HCT116 (cell line): ENCODE data around the gene IQCN. TPM values are rescaled to one million over a fixed set of nuclear protein-coding genes. Genes with fewer than 3 reads are reported as not detected.

Experiments used
- ATAC-seq: fragments of 200-7000 bp; cut with Tn5 transposase; 2 replicates; pipeline ENCODE4 v1.9.1; 2020; ENCODE audit warnings: mild to moderate bottlenecking, moderate library complexity
- BruUV-seq: library from RNA; stranded (reverse); fragments of 400-500 nt; replicated peaks from 2 replicates; lab custom pipeline; 2021; lab: Mats Ljungman, UMichigan
- CTCF ChIA-PET: fragments of 300-600 bp; sonication (Branson Sonifier 250); formaldehyde crosslinking; loops from one replicate; lab custom pipeline; 2021; ENCODE audit warnings: antibody characterized with exemption; lab: Charles Lee
- POLR2A ChIA-PET: fragments of 300-600, 350-600 bp; sonication (Branson Sonifier 250); formaldehyde crosslinking; loops from one replicate; lab custom pipeline; 2021; ENCODE audit warnings: antibody characterized with exemption; lab: Charles Lee
- RAD21 ChIA-PET, 2 experiments: fragments of 300-600 bp; sonication (Branson Sonifier 250); formaldehyde crosslinking; loops; one replicate each; lab custom pipeline; 2023; ENCODE audit warnings: low total read pairs in 2 of 2; ENCODE audit not compliant: uncharacterized antibody in 2 of 2, unreplicated experiment in 2 of 2, low non-redundant PET in 1 of 2; lab: Charles Lee
- DNase-seq: peaks from one replicate; pipeline ENCODE4 v3.0.0-alpha.2; 2010; ENCODE audit warnings: low read depth, low spot score
- H2AFZ ChIP-seq: fragments of 200-600 bp; shearing (Covaris generic), sonication (generic); 2 replicates; pipeline ENCODE4 v1.6.1; 2017; ENCODE audit warnings: low read depth, mixed run types, mixed read lengths, antibody characterized with exemption, low read length; ENCODE audit not compliant: poor library complexity, severe bottlenecking
- H3K27ac ChIP-seq: 2 replicates; pipeline ENCODE4 v1.5.1; 2012; ENCODE audit warnings: low read depth, low read length
- H3K27me3 ChIP-seq: fragments of 200-600 bp; sonication (generic); 2 replicates; pipeline ENCODE4 v1.6.1; 2016; ENCODE audit warnings: mixed run types, low read length, mixed read lengths; ENCODE audit not compliant: insufficient read depth
- H3K36me3 ChIP-seq, 2 experiments: fragments of 200-500 bp in 1 of 2; fragments of 200-600 bp in 1 of 2; sonication (Bioruptor generic) in 1 of 2; sonication (generic) in 1 of 2; 2 replicates each; pipeline versions ENCODE4 v1.5.1 to v1.6.1; 2014 to 2016; ENCODE audit warnings: low read length in 2 of 2, inconsistent platforms in 1 of 2, mixed read lengths in 1 of 2, mixed run types in 1 of 2; ENCODE audit not compliant: insufficient read depth in 2 of 2, control insufficient read depth in 1 of 2
- H3K4me1 ChIP-seq, 2 experiments: fragments of 200-600 bp in 1 of 2; sonication (generic) in 1 of 2; 2 replicates each; pipeline versions ENCODE4 v1.5.1 to v1.6.1; 2012 to 2017; ENCODE audit warnings: low read length in 2 of 2, inconsistent platforms in 1 of 2, mild to moderate bottlenecking in 1 of 2, mixed read lengths in 1 of 2, mixed run types in 1 of 2, moderate library complexity in 1 of 2; ENCODE audit not compliant: insufficient read depth in 2 of 2, control insufficient read depth in 1 of 2
- H3K4me2 ChIP-seq: fragments of 200-600 bp; sonication (generic); 2 replicates; pipeline ENCODE4 v1.6.1; 2017; ENCODE audit warnings: mixed run types, low read length, mixed read lengths
- H3K4me3 ChIP-seq, 2 experiments: fragments of 200-600 bp in 1 of 2; sonication (generic) in 1 of 2; replicated peaks in 1 of 2; 2 replicates each; pipeline ENCODE4 v1.5.1; 2011 to 2016; ENCODE audit warnings: low read length in 2 of 2, control low read depth in 1 of 2, low read depth in 1 of 2, mild to moderate bottlenecking in 1 of 2, mixed read lengths in 1 of 2, mixed run types in 1 of 2
- H3K79me2 ChIP-seq: fragments of 200-600 bp; sonication (generic); 2 replicates; pipeline ENCODE4 v1.6.1; 2017; ENCODE audit warnings: mild to moderate bottlenecking, mixed run types, low read length, moderate library complexity, mixed read lengths; ENCODE audit not compliant: insufficient read depth
- H3K9ac ChIP-seq: fragments of 200-600 bp; sonication (generic); 2 replicates; pipeline ENCODE4 v1.6.1; 2016; ENCODE audit warnings: low read length, mixed read lengths
- H3K9me2 ChIP-seq: fragments of 200-600 bp; sonication (generic), shearing (Covaris generic); 2 replicates; pipeline ENCODE4 v1.6.1; 2017; ENCODE audit warnings: mixed run types, mild to moderate bottlenecking, moderate library complexity; ENCODE audit not compliant: insufficient read depth
- H3K9me3 ChIP-seq, 2 experiments: fragments of 200-500 bp in 1 of 2; fragments of 200-600 bp in 1 of 2; sonication (Bioruptor generic) in 1 of 2; sonication (generic) in 1 of 2; 2 replicates each; pipeline ENCODE4 v1.6.1; 2014 to 2017; ENCODE audit warnings: low read length in 2 of 2, mixed read lengths in 2 of 2, inconsistent platforms in 1 of 2, low read depth in 1 of 2, mild to moderate bottlenecking in 1 of 2, mixed run types in 1 of 2, moderate library complexity in 1 of 2; ENCODE audit not compliant: control insufficient read depth in 1 of 2, insufficient read depth in 1 of 2
- H4K20me1 ChIP-seq: fragments of 200-600 bp; sonication (generic), shearing (Covaris generic); 2 replicates; pipeline ENCODE4 v1.6.1; 2017; ENCODE audit warnings: mixed run types, mild to moderate bottlenecking, moderate library complexity; ENCODE audit not compliant: insufficient read depth
- CEBPB ChIP-seq: IDR thresholded peaks from 2 replicates; pipeline ENCODE4 v1.6.1; 2012; ENCODE audit warnings: low read depth
- EGR1 ChIP-seq: IDR thresholded peaks from 2 replicates; pipeline ENCODE4 v1.6.1; 2012; ENCODE audit warnings: low read depth
- JUND ChIP-seq: IDR thresholded peaks from 2 replicates; pipeline ENCODE4 v1.6.1; 2012
- POLR2A ChIP-seq: IDR thresholded peaks from 2 replicates; pipeline ENCODE4 v1.7.0; 2011; ENCODE audit warnings: borderline replicate concordance; ENCODE audit not compliant: insufficient read depth, insufficient read length; ENCODE audit errors: extremely low read depth
- SRF ChIP-seq: IDR thresholded peaks from 2 replicates; pipeline ENCODE4 v1.6.1; 2012; ENCODE audit warnings: low read depth
- YY1 ChIP-seq: IDR thresholded peaks from 2 replicates; pipeline ENCODE4 v1.6.1; 2011; ENCODE audit warnings: low read length, low read depth, moderate library complexity, mild to moderate bottlenecking; ENCODE audit not compliant: insufficient replicate concordance; ENCODE audit errors: extremely low read depth
- ZBTB33 ChIP-seq: IDR thresholded peaks from 2 replicates; pipeline ENCODE4 v1.6.1; 2011; ENCODE audit warnings: mild to moderate bottlenecking, low read length, moderate library complexity; ENCODE audit not compliant: insufficient replicate concordance; ENCODE audit errors: extremely low read depth
- ZFX ChIP-seq: fragments of 450-650 bp; IDR thresholded peaks from 2 replicates; pipeline ENCODE4 v1.6.1; 2017
- intact Hi-C: fragments of 100-400 bp; cut with micrococcal nuclease; formaldehyde crosslinking; loops from 2 replicates; pipeline ENCODE4 v1.10.0; 2022
- total RNA-seq: library from RNA; stranded (reverse); gene quantifications from one replicate; pipeline ENCODE4 v1.2.1, GENCODE V29; 2021; ENCODE audit not compliant: unreplicated experiment
- TF ChIP-seq, protein P1 (sequence below), 3 experiments: fragments of 200-600 bp in 1 of 3; sonication (generic) in 1 of 3; IDR thresholded peaks in 2 of 3; conservative IDR thresholded peaks in 1 of 3; 2 replicates each; pipeline ENCODE4 v1.5.1; 2012 to 2017; ENCODE audit warnings: low read depth in 2 of 3, low read length in 2 of 3, antibody characterized with exemption in 1 of 3, borderline replicate concordance in 1 of 3, control low read depth in 1 of 3, mild to moderate bottlenecking in 1 of 3, mixed read lengths in 1 of 3, mixed run types in 1 of 3, moderate library complexity in 1 of 3; ENCODE audit not compliant: insufficient read depth in 1 of 3
- TF ChIP-seq, protein P2 (sequence below): IDR thresholded peaks from 2 replicates; pipeline ENCODE4 v1.6.1; 2012
- TF ChIP-seq, protein P3 (sequence below): IDR thresholded peaks from 2 replicates; pipeline ENCODE4 v1.6.1; 2012

The IQCN gene
- total RNA-seq, 1 experiment from 2014 or later: 4.8 TPM

GRCh38 chr19:18291019-18291524 lies 16.8 kb upstream of the IQCN start:
- Histone ChIP-seq H3K4me2 (peak overlapping the region; percentile 98), H3K79me2 (no peaks in the 10 kb centered on the region), H4K20me1 (no peaks in the 10 kb centered on the region), H3K9me2 (no peaks in the 10 kb centered on the region), H3K4me3 (peak overlapping the region; percentile 49 to 74), H3K4me1 (peaks cover 32 to 60% of the 10 kb centered on the region in 2 experiments), H3K27me3 (no peaks in the 10 kb centered on the region), H2AFZ (no peak overlapping the region), H3K9me3 (no peaks in the 10 kb centered on the region), H3K27ac (peak overlapping the region; percentile 94), H3K36me3 (no peaks in the 10 kb centered on the region), H3K9ac (peak overlapping the region; percentile 86)
- intact Hi-C loops: no loop called here
- ChIA-PET RAD21 (no interaction called here), POLR2A (interaction anchor here (2.3 to 4.4 kb wide), 3 partner anchors 10 to 13 kb away, joined by 18 to 138 read pairs (median 23); partner anchors contain the start of gene JUND), CTCF (interaction anchor here (3.1 kb wide), 1 partner anchor 11 kb away, joined by 28 read pairs; the partner anchor contains the start of gene JUND)
- DNase-seq (no peak), ATAC-seq (no peak)
- BruUV-seq: TSS peak; percentile 75
- TF ChIP-seq JUND: no peak
- TF ChIP-seq, protein P1, sequence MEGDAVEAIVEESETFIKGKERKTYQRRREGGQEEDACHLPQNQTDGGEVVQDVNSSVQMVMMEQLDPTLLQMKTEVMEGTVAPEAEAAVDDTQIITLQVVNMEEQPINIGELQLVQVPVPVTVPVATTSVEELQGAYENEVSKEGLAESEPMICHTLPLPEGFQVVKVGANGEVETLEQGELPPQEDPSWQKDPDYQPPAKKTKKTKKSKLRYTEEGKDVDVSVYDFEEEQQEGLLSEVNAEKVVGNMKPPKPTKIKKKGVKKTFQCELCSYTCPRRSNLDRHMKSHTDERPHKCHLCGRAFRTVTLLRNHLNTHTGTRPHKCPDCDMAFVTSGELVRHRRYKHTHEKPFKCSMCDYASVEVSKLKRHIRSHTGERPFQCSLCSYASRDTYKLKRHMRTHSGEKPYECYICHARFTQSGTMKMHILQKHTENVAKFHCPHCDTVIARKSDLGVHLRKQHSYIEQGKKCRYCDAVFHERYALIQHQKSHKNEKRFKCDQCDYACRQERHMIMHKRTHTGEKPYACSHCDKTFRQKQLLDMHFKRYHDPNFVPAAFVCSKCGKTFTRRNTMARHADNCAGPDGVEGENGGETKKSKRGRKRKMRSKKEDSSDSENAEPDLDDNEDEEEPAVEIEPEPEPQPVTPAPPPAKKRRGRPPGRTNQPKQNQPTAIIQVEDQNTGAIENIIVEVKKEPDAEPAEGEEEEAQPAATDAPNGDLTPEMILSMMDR (IDR thresholded peaks at IDR 0.05 in 2 of 3, conservative IDR thresholded peaks at IDR 0.05 in 1 of 3; ENCODE audit: borderline replicate concordance in 1 of 3, insufficient read depth in 1 of 3, low read depth in 2 of 3, low read length in 2 of 3): 0 out of 6 replicates have a peak, but pooled peaks of 1 of the 3 experiments have one; percentile 10

DNA sequence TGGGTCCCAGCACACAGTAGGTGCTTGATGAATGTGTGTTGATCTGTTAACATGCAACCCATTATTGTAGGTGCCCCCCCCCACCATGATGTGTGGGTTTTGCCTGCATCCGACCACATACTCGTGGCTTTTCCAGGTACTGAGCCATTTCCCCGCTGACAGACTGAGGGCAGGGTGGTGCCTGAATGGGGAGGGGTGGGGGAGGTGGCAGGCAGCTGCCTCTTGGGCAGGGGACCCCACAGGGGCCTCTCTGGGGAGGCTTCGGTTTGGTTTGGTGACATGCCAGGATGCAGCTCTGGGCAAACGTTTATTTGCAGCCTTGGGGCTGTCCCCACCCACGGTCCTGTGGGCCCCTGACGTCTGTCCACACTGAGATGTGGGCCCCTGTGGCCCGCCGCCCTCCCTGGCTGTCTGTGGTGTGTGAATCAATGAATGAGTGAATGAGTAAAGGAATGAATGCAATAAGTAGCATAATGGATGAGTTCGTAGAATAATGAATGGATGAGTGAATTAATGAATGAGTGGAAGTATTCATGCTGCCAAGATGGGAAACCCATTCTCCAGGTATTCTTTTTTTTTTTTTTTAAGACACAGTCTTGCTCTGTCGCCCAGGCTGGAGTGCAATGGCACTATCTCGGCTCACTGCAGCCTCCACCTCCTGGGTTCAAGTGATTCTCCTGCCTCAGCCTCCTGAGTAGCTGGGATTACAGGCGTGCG lies 16.2 kb upstream of the IQCN start:
- no peak for ATAC-seq
- Histone ChIP-seq H2AFZ (no peak overlapping the region), H3K79me2 (no peaks in the 10 kb centered on the region), H3K9me3 (no peaks in the 10 kb centered on the region), H3K4me1 (peaks cover 32 to 60% of the 10 kb centered on the region in 2 experiments), H4K20me1 (no peaks in the 10 kb centered on the region), H3K27me3 (no peaks in the 10 kb centered on the region), H3K9ac (no peak overlapping the region), H3K4me3 (no peak overlapping the region), H3K4me2 (peak overlapping the region; percentile 98), H3K27ac (peak overlapping the region; percentile 94; the same call in 1 of the 2 replicates), H3K36me3 (no peaks in the 10 kb centered on the region), H3K9me2 (no peaks in the 10 kb centered on the region)
- CTCF ChIA-PET: no interaction called here
- no TSS peak for BruUV-seq
- intact Hi-C loops: no loop called here
- RAD21 ChIA-PET: no interaction called here
- DNase-seq: no peak
- POLR2A ChIA-PET: interaction anchor here (4.4 kb wide), 1 partner anchor 9 kb away, joined by 138 read pairs; the partner anchor contains the start of gene JUND
- TF ChIP-seq EGR1 (no peak), POLR2A (no peak), CEBPB (no peak), JUND (no peak), SRF (no peak), ZBTB33 (no peak), ZFX (no peak), YY1 (no peak)
- TF ChIP-seq, protein P2, sequence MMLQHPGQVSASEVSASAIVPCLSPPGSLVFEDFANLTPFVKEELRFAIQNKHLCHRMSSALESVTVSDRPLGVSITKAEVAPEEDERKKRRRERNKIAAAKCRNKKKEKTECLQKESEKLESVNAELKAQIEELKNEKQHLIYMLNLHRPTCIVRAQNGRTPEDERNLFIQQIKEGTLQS: no peak
- TF ChIP-seq, protein P3, sequence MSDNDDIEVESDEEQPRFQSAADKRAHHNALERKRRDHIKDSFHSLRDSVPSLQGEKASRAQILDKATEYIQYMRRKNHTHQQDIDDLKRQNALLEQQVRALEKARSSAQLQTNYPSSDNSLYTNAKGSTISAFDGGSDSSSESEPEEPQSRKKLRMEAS: no peak
